ENCODE data around the gene PERCC1. TPM values are rescaled to one million over a fixed set of nuclear protein-coding genes. Genes with fewer than 3 reads are reported as not detected.

The PERCC1 gene
- total and polyA plus RNA-seq, 3 donors from 2014 or later, result 0.31 to 0.71 TPM; not detected in 1

GRCh38 chr16:1387331-1387730 lies 43.5 kb upstream of the PERCC1 start:
- TF ChIP-seq POLR2A (IDR thresholded peaks at IDR 0.05), result no peak
- TF ChIP-seq CTCF (IDR thresholded peaks at IDR 0.05), result no peak
- Histone ChIP-seq H3K27ac (no peak overlapping the region), H3K9me3 (no peaks in the 10 kb centered on the region), H3K36me3 (ENCODE audit: low read depth, missing control alignments) (no peaks in the 10 kb centered on the region), H3K27me3 (no peaks in the 10 kb centered on the region), H3K4me3 (no peak overlapping the region), H3K4me1 (no peaks in the 10 kb centered on the region)
- no peak for DNase-seq
- intact Hi-C loops (cut with DNase I; ENCODE audit: low total_unique reads), result no loop called here
- WGBS, 2 donors, result 89 to 90% methylated on average over 14 to 16 of the region's 16 CpGs

- no peaks in the 10 kb centered on the region for H3K36me3 ChIP-seq (ENCODE audit: low read depth, missing control alignments)
- no peaks in the 10 kb centered on the region for H3K9me3 ChIP-seq
- H3K27me3 ChIP-seq, result no peaks in the 10 kb centered on the region
- H3K4me3 ChIP-seq, result no peak overlapping the region
- no peak for DNase-seq
- H3K4me1 ChIP-seq, result no peaks in the 10 kb centered on the region
- no peak overlapping the region for H3K27ac ChIP-seq
- intact Hi-C loops (cut with DNase I; ENCODE audit: low total_unique reads), result no loop called here
- no peak for TF ChIP-seq POLR2A (IDR thresholded peaks at IDR 0.05)
- TF ChIP-seq CTCF (IDR thresholded peaks at IDR 0.05), result no peak
- 88 to 89% methylated on average over 5 to 7 of the region's 7 CpGs for WGBS, 2 donors
Measured at GRCh38 chr16:1389762-1390161, 41.1 kb upstream of the PERCC1 start.

- TF ChIP-seq POLR2A (IDR thresholded peaks at IDR 0.05) (no peak), CTCF (IDR thresholded peaks at IDR 0.05) (no peak)
- WGBS, 2 donors, result 85 to 86% methylated on average over 27 to 28 of the region's 28 CpGs
- Histone ChIP-seq H3K9me3 (no peaks in the 10 kb centered on the region), H3K27ac (no peak overlapping the region), H3K36me3 (ENCODE audit: low read depth, missing control alignments) (no peaks in the 10 kb centered on the region), H3K4me3 (no peak overlapping the region), H3K27me3 (no peaks in the 10 kb centered on the region), H3K4me1 (no peaks in the 10 kb centered on the region)
- intact Hi-C loops (cut with DNase I; ENCODE audit: low total_unique reads), result no loop called here
- no peak for DNase-seq
Measured at GRCh38 chr16:1390239-1390779, 40.6 kb upstream of the PERCC1 start.

GRCh38 chr16:1392826-1393225 lies 38.1 kb upstream of the PERCC1 start:
- Histone ChIP-seq H3K4me3 (no peak overlapping the region), H3K36me3 (ENCODE audit: low read depth, missing control alignments) (no peaks in the 10 kb centered on the region), H3K27ac (no peak overlapping the region), H3K27me3 (no peaks in the 10 kb centered on the region), H3K4me1 (no peaks in the 10 kb centered on the region), H3K9me3 (no peaks in the 10 kb centered on the region)
- WGBS, 2 donors, result 92 to 94% methylated on average over 8 to 17 of the region's 17 CpGs
- intact Hi-C loops (cut with DNase I; ENCODE audit: low total_unique reads), result no loop called here
- DNase-seq, result no peak
- TF ChIP-seq POLR2A (IDR thresholded peaks at IDR 0.05), result no peak
- no peak for TF ChIP-seq CTCF (IDR thresholded peaks at IDR 0.05)

GRCh38 chr16:1393613-1394176 lies 37.2 kb upstream of the PERCC1 start:
- no peaks in the 10 kb centered on the region for H3K27me3 ChIP-seq
- 97 to 99% methylated on average over 10 to 18 of the region's 21 CpGs for WGBS, 2 donors
- intact Hi-C loops (cut with DNase I; ENCODE audit: low total_unique reads), result no loop called here
- H3K4me1 ChIP-seq, result no peaks in the 10 kb centered on the region
- H3K27ac ChIP-seq, result no peak overlapping the region
- TF ChIP-seq POLR2A (IDR thresholded peaks at IDR 0.05) (no peak), CTCF (IDR thresholded peaks at IDR 0.05) (no peak)
- H3K9me3 ChIP-seq, result no peaks in the 10 kb centered on the region
- no peaks in the 10 kb centered on the region for H3K36me3 ChIP-seq (ENCODE audit: low read depth, missing control alignments)
- no peak overlapping the region for H3K4me3 ChIP-seq
- no peak for DNase-seq

All from testis (tissue), 3 donors.